GM12801 (cell line): ENCODE results near the gene PELI3.

Experiments
- CTCF ChIP-seq: IDR thresholded peaks from one replicate; pipeline ENCODE4 v1.5.1; 2011; ENCODE audit warnings: control low read depth; ENCODE audit not compliant: insufficient read length; ENCODE audit errors: extremely low read depth

Gene PELI3

GRCh38 chr11:66468691-66469090 lies 2.0 kb downstream of the PELI3 start:
- TF ChIP-seq CTCF = no peak

GRCh38 chr11:66469441-66469840 lies 2.7 kb downstream of the PELI3 start:
- no peak for TF ChIP-seq CTCF

DNA sequence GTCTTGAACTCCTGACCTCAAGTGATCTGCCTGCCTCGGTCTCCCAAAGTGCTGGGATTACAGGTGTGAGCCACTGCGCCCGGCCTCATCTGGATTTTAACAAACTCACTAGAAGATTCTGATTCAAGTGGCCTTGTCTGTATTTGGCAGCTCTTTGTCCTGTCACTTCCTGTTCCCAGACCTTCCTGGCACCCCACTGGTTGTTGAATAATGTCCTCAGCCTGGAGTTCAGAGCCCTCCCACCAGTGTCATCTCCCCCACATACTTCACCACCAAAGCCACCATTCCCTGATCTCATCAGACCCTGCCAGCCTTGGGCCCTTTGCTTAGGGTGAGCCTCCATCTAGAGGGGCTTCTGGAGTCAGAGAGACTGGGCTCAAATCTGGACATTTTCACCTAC lies 3.3 kb downstream of the PELI3 start:
- no peak for TF ChIP-seq CTCF

DNA sequence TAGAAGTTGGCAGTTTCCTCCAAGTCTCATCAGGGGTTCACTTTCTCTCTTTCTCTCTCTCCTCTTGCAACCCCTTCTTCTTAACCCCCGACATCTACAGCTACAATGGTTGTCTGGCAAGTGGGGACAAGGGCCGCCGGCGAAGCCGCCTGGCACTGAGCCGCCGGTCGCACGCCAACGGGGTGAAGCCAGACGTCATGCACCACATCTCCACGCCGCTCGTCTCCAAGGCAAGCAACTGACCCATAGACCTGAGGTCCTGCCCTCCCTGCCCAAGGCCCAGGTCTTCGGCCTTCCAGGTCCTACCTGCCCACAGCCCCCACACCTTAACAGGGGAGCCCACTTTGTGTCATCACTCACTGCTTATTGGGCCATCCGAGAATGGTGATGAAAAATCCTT lies 4.4 kb downstream of the PELI3 start:
- TF ChIP-seq CTCF = no peak

DNA sequence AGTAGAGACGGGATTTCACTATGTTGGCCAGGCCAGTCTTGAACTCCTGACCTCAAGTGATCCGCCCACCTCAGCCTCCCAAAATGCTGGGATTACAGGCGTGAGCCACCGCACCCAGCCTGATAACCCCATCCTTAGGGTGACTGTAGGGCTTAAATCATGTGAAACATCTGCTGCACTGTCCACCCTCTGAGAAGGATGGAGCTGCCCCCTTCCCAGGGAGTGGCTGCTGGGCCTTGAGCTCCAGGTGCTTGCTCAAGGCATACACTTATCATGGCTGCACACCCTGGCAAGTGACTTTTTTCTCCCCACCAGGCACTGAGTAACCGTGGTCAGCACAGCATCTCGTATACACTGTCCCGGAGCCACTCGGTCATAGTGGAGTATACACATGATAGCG lies 5.3 kb downstream of the PELI3 start:
- TF ChIP-seq CTCF = no peak

GRCh38 chr11:66473167-66473566 lies 6.5 kb downstream of the PELI3 start:
- TF ChIP-seq CTCF = no peak

- no peak for TF ChIP-seq CTCF
These were observed 7.2 kb downstream of the PELI3 start for GRCh38 chr11:66473608-66474515.
